Measurements from ENCODE around the gene BLOC1S1.

Gene BLOC1S1

GRCh38 chr12:55712700-55713415, 3.0 kb upstream of the BLOC1S1 start:
- TF ChIP-seq CTCF (conservative IDR thresholded peaks at IDR 0.05), result no peak

GRCh38 chr12:55713721-55714120, 2.1 kb upstream of the BLOC1S1 start:
- no peak for TF ChIP-seq CTCF (conservative IDR thresholded peaks at IDR 0.05)
- no peak overlapping the region for H3K27ac ChIP-seq

More at GRCh38 chr12:55712700-55713415, 3.0 kb upstream of the BLOC1S1 start:
- H3K27ac ChIP-seq, result no peak overlapping the region

GRCh38 chr12:55715169-55715764, 579 bp upstream of the BLOC1S1 start:
- TF ChIP-seq CTCF (conservative IDR thresholded peaks at IDR 0.05), result no peak
- H3K27ac ChIP-seq, result peak overlapping the region; percentile 87

GRCh38 chr12:55716582-55716957, 724 bp downstream of the BLOC1S1 start:
- TF ChIP-seq CTCF (conservative IDR thresholded peaks at IDR 0.05), result no peak

GRCh38 chr12:55717011-55718007, 1.5 kb downstream of the BLOC1S1 start:
- no peak for TF ChIP-seq CTCF (conservative IDR thresholded peaks at IDR 0.05)
- peak overlapping the region; percentile 87 for H3K27ac ChIP-seq

More at GRCh38 chr12:55716582-55716957, 724 bp downstream of the BLOC1S1 start:
- peak overlapping the region; percentile 87 for H3K27ac ChIP-seq

- no peak for TF ChIP-seq CTCF (conservative IDR thresholded peaks at IDR 0.05)
- H3K27ac ChIP-seq, result no peak overlapping the region
These were observed 2.2 kb downstream of the BLOC1S1 start for GRCh38 chr12:55718015-55718414.

Measured in VCaP (cell line).